ENCODE data around the gene TRAPPC2L.
"Not testable (repeated sequence)": the region's sequence is repeated elsewhere in the genome, so short reads cannot be mapped to it uniquely, and the experiment has no call there.

The TRAPPC2L gene

DNA sequence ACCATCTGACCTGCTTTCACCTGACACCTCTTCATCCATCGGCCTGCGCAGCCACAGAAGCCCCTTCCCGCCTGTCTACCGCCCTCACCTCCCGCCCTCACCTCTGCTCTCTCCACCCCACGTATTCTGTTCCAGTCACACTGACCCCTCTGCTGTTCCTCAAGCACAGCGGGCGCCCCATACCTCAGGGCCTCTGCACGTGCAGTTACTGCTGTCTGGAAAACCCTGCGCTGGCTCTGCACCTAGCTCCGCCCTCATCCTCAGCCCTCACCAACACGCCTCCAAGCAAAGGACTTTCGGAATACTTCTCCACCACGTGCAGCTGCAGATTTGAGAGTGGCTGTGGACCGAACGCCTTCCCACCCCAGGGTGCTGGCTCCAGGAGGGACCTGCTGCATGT, 34.2 kb downstream of the TRAPPC2L start:
- DNase-seq = no peak

DNA sequence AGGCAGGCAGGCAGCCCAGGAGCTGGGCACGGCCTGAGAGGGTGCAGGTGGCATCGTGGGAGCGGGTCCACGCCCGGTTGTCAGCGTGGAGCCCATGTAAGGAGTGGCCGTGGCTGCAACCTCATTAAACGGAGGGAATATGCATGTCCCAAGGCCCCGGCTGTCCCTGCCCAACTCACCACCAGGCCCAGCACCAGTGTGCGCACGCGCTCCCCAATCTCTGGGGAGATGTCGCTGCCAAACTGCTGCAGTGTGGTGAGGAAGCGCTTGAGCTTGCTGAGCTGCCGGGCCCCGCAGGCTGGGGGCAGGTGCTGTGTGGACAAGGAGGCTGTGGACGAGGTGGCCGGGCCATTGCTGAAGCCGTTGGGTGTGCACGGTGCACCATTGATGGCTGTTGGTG, 35.1 kb downstream of the TRAPPC2L start:
- no peak for DNase-seq

DNA sequence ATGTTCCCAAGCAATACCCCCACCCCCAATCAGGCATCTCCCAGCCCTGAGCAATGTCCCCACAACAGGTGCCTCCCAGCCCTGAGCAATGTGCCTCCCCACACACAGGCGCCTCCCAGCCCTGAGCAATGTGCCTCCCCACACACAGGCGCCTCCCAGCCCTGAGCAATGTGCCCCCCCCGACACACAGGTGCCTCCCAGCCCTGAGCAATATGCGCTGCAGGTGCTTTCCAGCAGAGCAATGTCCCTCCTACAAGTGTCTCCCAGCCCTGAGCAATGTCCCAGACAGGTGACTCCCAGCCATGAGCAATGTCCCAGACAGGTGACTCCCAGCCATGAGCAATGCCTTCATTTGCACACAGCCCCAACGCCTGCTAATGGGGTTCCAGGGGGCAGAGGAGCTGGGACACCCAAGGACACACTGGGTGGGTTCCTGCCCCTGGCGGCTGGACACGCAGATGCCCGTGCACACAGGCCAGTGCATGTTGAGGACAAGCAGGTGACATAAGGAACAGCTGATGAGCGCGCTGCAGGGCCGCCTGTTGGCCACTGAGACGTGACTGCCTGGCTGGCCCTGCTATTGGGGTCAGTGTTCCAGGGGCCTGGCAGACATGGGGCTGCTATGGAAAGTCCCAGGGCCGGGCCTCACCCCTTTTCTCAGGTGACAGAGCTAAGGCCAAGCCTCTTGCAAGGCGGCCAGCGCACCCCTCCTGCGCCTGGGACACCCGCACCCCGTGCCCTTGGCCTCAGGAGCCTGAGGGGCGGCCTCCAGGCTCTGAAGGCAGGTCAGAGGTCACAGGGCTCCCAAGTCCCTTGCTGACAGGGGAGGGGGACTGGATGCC, 36.4 kb downstream of the TRAPPC2L start:
- no peak for DNase-seq

DNA sequence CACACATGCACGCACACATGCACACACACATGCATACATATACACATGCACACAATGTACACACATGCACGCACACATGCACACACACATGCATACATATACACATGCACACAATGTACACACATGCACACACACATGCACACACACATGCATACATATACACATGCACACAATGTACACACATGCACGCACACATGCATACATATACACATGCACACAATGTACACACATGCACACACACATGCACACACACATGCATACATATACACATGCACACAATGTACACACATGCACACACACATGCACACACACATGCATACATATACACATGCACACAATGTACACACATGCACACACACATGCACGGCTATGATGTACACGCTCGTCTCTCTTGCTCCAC, 37.3 kb downstream of the TRAPPC2L start:
- not testable (repeated sequence) for DNase-seq

DNA sequence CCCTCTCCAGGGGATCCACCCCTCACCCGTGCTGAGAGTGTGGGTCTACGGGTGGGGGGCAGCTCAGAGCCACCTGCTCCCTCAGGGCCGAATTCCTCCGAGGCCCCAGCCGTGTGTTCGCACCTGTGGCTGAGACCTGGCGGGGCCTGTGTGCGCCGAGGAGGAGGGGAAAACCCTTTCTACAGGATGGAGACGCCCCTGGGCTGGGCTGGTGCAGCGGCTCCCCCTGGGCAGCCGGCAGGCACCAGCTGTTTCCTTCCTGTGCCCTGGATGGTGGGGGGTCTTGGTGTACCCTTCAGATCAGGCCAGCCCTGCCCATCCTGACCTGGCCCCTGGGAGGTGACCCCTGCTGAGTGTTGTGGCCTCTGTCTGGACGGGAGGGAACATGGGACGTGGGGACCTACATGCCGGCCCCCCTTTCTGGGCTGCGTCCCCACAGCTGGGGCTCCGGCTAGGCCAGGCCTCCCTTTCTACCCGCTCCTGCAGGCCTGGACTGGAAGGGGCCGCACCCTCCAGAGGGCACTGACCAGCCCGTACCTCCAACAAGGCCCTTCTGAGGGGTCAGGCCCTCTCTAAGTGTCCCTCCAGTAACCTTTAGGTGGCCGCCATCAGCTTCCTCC, 37.9 kb downstream of the TRAPPC2L start:
- DNase-seq = no peak

DNA sequence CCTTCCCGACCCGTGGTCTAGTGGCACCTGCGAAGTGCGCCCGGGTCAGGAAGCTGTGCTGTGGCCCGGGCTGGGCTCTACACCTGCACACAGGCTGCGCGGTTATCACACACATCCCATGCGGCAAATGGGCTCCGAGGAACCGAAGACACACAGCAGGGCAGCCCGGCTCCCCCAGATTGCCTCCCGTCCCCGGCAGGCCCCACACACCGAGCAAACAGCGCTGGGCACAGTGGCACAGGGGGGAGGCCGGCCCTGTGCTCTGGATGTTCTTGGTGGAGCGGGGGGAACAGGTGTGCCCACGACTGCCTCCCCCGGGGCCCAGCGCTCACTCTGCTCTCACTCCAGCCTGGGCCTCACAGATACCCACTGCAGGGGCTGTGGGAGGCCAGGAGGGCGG, 38.4 kb downstream of the TRAPPC2L start:
- no peak for DNase-seq

DNA sequence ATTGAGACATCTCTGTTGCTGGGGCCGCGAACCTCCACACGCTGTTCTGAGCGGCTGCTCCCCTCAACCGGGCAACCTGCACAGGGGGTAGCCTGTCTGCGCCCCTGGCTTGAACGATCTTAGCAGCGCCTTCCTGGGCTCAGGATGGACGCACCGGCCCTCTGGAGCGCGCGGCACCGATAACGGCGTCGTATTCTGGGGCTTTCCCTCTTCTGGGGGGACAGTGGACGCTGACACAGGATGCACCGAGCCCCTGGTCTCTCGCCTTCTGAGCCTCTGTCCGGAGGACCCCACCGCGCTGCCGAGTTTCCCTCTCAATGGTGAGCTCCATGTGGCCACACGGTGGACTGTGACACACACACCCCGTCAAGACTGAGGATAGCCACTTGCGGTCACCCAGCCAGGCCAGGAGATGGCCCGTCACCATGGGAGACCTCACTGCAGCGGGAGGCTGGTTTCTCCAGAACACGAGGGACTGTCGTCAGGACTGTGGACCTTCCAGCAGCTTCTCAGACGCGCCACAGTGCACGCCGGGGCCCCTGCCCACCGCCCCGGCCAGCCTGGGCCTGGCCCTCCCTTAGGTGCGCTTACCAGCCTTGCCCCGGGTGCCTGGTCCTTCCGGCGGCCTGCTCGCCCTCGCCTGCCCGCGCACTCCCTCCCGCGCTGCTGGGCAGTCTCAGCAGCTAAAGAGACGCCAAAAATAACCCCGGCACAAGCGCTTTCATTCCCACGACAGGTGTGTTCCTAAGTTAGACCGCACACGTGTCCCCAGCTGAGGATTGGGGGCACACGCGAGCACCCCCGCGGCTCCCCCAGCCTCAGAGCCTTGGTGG, 39.5 kb downstream of the TRAPPC2L start:
- no peak for DNase-seq

DNA sequence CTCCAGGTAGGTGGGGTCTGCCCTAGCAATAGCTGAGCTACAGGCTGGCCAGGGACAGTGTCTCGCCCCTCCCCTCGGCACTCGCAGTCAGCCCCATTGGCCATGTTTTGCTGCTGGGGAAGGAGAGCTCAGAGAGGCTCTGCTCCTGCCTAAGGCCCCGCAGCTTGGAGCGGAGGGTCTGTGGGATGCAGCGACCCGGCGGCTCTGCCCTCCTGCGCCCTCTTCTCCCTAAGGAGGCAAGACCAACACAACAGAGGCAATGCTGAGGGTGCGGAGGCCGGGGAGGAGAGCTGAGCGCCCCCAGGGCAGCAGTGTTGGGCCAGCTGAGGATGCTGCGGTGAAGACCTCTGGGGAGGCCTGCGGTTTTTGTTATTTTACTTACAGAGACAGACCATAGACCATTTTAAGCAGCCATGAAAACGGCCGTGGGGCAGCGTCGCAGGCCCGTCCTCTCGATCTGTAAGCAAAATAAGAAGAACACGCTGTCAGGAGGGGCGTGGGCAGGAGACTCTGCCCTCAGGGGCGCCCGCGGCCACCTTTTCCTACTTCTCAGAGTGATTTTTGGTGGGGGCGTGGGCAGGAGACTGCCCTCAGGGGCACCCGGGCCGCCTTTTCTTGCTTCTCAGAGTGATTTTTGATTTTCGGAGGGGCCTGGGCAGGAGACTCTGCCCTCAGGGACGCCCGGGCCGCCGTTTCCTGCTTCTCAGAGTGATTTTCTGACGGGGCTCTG, 40.9 kb downstream of the TRAPPC2L start:
- DNase-seq = no peak

DNA sequence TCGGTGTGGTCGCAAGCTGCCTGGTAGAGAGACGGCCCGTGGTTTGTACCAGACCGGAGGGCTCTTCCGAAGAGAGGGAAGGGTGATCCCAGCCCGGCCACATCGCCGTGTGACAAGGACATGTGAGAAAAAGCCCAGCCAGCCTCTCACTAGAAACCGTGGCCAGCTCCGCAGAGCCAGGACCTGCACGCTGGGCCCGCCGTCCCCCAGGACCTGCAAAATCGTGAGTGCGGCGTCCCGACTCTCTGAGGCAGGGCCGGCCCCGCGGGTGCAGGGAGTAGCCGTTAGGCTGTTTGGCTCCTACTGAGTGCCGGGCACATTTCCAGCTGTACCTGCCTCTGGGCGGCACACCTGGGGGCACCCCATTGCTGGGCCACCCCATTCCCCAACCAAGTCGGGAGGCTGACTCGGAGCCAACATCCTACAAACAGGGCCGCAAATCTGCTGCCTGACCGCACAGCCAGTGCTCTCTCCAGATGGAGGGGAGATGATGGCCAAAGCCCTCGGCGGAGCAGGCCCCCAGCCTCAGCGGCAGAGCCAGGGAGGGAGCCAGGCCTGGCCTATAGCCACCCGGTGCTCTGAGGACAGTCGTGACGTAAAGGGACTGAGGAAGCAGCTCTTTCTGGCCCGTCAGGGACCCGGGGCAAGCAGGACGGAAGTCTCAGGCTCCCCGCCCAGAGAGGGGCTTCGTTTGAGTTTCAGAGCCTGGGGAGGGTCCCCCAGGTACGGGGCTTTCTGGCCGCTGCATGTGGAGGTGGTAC, 43.2 kb downstream of the TRAPPC2L start:
- no peak for DNase-seq

DNA sequence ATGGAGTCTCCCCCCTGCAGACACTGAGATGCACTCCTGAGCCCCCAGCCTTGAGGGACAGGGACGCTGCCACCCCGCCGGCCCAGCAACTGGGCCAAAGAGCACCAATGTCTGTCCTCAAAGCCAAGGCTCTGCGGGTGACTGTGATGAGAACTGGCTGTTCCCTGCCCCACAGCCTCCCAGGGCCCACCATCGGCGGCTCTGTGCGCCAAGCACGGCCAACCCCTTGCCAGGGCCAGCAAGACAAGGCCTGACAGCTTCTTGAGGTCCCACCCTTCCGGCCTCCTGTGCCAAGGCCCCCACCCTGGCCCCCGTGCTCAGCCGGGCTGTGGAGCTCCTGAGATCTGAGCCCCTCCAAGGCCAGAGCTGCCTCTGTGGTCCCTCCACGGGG, 43.7 kb downstream of the TRAPPC2L start:
- DNase-seq = no peak

DNA sequence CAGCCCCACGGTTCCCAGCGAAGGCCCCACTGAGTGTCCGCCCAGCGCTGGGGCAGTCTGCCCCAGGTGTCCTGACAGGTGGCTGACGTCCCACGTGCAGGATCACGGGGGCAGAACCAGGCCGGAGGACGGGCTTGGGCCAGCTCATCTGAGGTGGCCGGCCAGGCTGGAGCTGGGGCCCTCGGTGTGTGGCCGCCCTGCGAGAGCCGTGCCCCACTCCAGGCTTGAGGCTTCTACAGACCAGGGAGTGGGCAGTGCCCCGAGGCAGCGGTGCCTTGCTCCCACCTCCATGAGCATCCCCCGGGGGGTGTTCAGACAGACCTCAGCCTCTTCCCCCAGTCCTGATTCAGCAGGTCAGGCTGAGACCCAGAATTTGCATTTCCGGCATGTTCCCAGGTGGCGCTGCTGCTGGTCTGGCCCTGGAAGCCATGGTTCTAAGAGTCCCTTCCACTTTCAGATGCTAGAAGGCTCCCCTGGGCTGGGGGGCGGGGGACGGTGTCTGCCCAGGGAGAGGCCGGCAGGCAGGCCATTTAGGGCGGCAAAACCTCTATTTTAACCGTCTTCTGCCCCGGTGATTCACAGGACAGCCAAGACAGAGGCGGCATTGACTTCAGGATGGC, 44.9 kb downstream of the TRAPPC2L start:
- DNase-seq = peak; percentile 29

DNA sequence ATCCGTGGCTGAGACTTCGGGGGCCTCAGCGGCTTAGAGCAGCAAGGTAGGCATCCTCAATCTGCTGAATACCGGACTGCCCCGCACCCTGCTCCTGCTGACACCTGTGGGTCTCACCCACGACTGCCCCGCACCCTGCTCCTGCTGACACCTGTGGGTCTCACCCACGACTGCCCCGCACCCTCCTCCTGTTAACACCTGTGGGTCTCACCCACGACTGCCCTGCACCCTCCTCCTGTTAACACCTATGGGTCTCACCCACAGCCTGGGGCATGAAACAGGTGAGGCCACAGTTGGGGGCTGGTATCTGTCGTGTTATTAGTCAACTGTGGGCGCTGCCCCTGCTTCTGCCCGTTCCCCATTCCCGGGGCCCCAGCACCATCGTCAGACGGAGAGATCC, 45.8 kb downstream of the TRAPPC2L start:
- no peak for DNase-seq

DNA sequence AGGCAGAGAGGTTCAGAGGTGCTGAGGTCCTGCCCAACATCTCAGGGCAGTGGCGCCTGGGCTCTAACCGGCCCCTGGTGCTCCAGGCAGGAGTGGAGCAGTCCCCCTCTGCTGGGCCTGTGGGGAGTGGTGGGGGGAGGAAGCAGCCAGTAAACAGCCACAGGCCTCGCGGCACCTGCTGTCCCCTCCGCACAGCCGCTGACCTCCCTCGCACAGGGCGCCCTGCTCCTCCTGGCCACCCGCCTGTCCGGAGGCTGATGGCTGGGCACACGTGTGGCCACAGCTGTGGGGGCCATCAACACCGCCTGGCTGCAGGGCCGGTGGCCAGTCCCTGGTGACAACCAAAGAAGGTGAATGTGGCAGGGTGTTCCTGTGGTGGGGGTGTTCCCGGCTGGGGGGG, 46.3 kb downstream of the TRAPPC2L start:
- no peak for DNase-seq

DNA sequence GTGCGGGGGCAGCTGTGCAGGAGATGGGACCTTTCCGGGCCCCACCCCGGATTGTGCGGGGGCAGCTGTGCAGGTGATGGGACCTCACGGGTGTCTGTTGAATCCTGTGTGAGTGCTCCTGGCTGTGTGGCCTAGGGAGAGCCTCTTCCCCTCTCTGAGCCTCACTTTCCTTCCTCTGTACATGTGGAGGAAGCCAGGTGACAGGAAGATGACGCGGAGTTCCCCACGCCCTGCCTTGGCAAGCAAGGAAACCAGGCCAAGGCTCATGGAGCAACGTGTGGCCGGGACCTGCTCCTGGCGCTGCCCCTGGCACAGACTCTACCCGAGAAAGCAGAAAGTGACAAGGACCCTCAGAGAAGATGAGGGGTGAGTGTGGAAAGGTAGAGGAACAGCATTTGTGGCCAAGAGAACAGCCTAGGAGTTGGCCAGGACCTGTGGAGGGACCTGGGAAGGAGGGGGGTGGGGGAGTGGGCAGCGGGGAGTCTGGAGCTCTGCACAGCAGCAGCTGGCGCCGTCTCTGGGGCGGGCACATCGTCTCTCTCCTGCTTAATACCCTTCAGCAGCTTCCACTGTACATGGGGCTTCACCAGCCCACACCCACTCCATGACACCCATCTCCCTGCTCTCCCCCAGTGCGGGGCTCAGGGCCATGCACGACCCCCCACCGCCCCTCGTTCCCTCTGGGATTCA, 47.9 kb downstream of the TRAPPC2L start:
- DNase-seq = no peak

DNA sequence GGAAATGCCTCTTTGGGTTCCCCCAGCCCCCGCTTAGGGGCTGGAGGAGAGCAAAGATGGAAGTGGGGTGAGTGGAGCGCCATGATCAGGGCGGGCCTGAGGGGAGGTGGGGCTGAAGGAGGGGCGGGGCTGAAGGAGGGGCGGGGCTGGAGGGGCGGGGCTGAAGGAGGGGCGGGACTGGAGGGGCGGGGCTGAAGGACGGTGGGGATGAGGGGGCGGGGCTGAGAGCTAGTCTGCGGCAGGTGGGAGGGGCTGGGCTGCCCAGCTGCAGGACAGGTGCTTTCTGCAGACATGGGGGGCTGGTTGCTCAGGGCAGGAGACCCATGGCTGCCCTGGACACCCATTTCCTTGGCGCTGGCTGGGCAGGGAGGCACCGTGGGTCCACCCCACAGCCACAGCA, 48.6 kb downstream of the TRAPPC2L start:
- DNase-seq = no peak

DNA sequence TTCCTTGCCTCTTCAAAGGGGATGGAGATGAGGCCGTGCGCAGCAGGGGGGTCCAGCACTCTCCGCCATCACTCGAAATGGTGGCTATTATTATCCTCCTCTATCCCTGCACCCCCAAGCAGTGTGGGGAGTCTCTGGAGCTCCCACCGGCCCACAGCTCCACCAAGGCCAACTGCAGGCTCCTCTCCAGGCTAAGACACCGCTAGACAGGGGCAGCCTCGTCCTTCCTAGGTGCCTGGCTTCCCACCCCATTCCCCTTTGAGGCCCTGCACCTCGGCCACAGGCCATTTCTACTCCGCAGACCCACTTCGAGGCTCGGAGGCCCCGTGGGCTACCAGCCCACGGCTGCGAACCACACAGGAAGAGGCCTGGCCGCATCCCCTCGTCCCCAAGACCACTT, 49.1 kb downstream of the TRAPPC2L start:
- DNase-seq = no peak

DNA sequence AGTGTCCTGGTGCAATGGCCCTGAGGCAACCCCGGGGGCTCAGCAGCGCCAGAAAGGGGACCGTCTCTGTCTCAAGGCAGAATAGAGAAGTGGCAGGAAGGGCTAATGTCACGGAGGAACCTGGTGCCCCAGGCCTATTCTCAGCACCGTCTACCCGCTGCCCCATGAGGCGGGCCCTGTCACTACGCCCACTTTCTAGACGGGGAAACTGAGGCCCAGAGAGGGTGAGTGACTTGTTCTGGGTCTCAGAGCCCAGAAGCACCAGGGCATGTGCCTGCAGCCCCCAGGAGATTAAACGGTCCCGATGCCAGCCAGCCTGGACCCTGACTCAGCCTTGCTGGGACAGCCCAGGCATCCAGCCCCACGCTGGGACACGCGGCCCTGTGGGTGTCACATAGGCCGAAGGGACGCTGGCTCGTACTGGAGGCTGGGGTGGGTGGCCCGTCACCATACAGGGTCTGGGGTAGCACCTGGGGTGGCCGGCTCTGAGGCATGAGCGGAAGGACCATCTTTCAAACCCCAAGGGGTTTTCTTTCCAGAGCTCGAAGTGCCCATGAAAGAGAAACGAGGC, 49.7 kb downstream of the TRAPPC2L start:
- DNase-seq = no peak

DNA sequence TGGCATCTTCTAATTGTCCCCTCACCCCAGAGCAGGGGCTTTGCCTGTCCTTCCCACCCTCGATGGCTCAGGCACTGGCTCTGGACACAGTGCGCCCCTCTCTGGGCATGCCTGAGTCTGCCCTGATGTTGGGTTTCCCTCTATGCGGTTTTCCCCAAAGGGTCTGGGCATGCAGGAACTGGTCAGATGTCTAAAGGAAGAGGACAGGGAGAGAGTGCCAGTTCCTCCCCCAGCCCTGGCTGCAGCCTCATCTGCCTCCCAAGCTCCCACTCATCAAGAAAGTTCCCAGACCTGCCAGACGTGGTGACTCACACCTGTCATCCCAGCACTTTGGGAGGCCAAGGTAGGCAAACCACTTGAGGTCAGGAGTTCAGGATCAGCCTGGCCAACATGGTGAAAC, 50.8 kb downstream of the TRAPPC2L start:
- no peak for DNase-seq

DNA sequence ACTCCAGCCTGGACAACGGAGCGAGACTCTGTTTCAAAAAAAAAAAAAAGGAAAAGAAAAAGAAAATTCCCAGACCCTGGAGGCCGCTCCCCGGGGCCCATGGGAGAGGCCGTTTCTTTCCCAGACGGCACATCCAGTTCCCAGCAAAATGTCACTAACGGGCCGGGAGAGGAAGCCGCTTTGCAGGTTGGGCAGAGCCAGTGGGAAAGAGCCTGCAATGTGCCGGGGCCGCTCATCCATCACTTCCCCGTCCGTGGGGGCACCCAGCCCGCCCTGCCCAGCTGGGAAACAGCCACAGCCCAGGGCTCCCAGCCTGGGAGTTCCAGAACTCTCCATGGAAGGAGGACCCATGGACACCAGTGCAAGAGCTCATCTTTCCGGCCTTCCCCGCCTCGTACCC, 51.4 kb downstream of the TRAPPC2L start:
- DNase-seq = no peak
